Measurements from ENCODE around the gene MYO1B. TPM values are rescaled to one million over a fixed set of nuclear protein-coding genes. Genes with fewer than 3 reads are reported as not detected.
A peak's percentile ranks its signal among the peaks of the same experiment; 100 is the strongest.

The MYO1B gene
- total and polyA plus RNA-seq, 2 experiments from 2014 or later: 26.4 to 70.6 TPM

DNA sequence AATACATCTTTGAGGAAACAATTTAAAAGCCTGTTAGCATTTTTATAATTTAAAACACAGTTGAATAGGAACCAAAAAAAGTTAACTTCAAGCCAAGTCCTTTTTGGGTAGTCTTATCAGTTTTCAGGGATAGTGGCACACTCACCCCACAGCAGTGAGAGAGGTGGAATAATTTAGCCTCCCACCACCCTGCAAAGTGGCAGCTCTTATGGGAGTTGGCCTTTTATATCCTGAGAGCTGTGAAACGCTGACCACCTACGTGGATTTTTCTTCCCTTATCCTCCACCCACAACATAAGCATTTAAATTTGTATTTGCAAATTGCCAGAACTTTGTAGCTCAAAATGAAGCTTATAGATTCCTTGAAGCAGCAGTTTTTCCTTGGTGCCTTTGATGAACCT is 167.1 kb downstream of the MYO1B start:
- H3K27ac Mint-ChIP-seq: 0 out of 2 replicates have a peak overlapping the region, but pooled peaks have one; percentile 46
- peaks cover 76% of the 10 kb centered on the region for H3K36me3 Mint-ChIP-seq (ENCODE audit: low read depth)
- Histone ChIP-seq H3K4me2 (no peak overlapping the region), H2AFZ (no peak overlapping the region), H3F3A (replicated peaks; ENCODE audit: low read depth) (no peaks in the 10 kb centered on the region), H3K4me1 (ENCODE audit: insufficient read depth) (no peaks in the 10 kb centered on the region), H3K27me3 (ENCODE audit: insufficient read depth) (no peaks in the 10 kb centered on the region), H3K36me3 (ENCODE audit: insufficient read depth) (peaks cover 30% of the 10 kb centered on the region), H3K4me3 (no peak overlapping the region), H3K9me2 (ENCODE audit: insufficient read depth) (no peaks in the 10 kb centered on the region), H3K79me2 (replicated peaks; ENCODE audit: insufficient read depth) (no peaks in the 10 kb centered on the region), H3K27ac (ENCODE audit: low read depth) (no peak overlapping the region), H4K20me1 (replicated peaks; ENCODE audit: insufficient read depth) (no peaks in the 10 kb centered on the region)
- no peak for DNase-seq (ENCODE audit: low spot score)
- no peak overlapping the region for H3K4me3 Mint-ChIP-seq
- TF ChIP-seq POLR2AphosphoS5 (IDR thresholded peaks at IDR 0.05; ENCODE audit: low read depth) (no peak), JUNB (IDR thresholded peaks at IDR 0.05; ENCODE audit: unreplicated experiment) (no peak), CREB1 (CRISPR knock-in tag; IDR thresholded peaks at IDR 0.05; ENCODE audit: low read depth) (no peak), EZH2 (IDR thresholded peaks at IDR 0.05; ENCODE audit: low read depth, unreplicated experiment) (no peak), STAT1 (IDR thresholded peaks at IDR 0.05; ENCODE audit: unreplicated experiment) (no peak), EZH2phosphoT487 (IDR thresholded peaks at IDR 0.05; ENCODE audit: unreplicated experiment) (no peak), ZNF114 (CRISPR knock-in tag; IDR thresholded peaks at IDR 0.05) (no peak), NANOG (IDR thresholded peaks at IDR 0.05; ENCODE audit: borderline replicate concordance) (no peak), ZNF331 (CRISPR knock-in tag; IDR thresholded peaks at IDR 0.05; ENCODE audit: low read depth) (no peak)
- TF ChIP-seq, protein P1, sequence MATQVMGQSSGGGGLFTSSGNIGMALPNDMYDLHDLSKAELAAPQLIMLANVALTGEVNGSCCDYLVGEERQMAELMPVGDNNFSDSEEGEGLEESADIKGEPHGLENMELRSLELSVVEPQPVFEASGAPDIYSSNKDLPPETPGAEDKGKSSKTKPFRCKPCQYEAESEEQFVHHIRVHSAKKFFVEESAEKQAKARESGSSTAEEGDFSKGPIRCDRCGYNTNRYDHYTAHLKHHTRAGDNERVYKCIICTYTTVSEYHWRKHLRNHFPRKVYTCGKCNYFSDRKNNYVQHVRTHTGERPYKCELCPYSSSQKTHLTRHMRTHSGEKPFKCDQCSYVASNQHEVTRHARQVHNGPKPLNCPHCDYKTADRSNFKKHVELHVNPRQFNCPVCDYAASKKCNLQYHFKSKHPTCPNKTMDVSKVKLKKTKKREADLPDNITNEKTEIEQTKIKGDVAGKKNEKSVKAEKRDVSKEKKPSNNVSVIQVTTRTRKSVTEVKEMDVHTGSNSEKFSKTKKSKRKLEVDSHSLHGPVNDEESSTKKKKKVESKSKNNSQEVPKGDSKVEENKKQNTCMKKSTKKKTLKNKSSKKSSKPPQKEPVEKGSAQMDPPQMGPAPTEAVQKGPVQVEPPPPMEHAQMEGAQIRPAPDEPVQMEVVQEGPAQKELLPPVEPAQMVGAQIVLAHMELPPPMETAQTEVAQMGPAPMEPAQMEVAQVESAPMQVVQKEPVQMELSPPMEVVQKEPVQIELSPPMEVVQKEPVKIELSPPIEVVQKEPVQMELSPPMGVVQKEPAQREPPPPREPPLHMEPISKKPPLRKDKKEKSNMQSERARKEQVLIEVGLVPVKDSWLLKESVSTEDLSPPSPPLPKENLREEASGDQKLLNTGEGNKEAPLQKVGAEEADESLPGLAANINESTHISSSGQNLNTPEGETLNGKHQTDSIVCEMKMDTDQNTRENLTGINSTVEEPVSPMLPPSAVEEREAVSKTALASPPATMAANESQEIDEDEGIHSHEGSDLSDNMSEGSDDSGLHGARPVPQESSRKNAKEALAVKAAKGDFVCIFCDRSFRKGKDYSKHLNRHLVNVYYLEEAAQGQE (IDR thresholded peaks at IDR 0.05; ENCODE audit: unreplicated experiment): no peak
- TF ChIP-seq, protein P2, sequence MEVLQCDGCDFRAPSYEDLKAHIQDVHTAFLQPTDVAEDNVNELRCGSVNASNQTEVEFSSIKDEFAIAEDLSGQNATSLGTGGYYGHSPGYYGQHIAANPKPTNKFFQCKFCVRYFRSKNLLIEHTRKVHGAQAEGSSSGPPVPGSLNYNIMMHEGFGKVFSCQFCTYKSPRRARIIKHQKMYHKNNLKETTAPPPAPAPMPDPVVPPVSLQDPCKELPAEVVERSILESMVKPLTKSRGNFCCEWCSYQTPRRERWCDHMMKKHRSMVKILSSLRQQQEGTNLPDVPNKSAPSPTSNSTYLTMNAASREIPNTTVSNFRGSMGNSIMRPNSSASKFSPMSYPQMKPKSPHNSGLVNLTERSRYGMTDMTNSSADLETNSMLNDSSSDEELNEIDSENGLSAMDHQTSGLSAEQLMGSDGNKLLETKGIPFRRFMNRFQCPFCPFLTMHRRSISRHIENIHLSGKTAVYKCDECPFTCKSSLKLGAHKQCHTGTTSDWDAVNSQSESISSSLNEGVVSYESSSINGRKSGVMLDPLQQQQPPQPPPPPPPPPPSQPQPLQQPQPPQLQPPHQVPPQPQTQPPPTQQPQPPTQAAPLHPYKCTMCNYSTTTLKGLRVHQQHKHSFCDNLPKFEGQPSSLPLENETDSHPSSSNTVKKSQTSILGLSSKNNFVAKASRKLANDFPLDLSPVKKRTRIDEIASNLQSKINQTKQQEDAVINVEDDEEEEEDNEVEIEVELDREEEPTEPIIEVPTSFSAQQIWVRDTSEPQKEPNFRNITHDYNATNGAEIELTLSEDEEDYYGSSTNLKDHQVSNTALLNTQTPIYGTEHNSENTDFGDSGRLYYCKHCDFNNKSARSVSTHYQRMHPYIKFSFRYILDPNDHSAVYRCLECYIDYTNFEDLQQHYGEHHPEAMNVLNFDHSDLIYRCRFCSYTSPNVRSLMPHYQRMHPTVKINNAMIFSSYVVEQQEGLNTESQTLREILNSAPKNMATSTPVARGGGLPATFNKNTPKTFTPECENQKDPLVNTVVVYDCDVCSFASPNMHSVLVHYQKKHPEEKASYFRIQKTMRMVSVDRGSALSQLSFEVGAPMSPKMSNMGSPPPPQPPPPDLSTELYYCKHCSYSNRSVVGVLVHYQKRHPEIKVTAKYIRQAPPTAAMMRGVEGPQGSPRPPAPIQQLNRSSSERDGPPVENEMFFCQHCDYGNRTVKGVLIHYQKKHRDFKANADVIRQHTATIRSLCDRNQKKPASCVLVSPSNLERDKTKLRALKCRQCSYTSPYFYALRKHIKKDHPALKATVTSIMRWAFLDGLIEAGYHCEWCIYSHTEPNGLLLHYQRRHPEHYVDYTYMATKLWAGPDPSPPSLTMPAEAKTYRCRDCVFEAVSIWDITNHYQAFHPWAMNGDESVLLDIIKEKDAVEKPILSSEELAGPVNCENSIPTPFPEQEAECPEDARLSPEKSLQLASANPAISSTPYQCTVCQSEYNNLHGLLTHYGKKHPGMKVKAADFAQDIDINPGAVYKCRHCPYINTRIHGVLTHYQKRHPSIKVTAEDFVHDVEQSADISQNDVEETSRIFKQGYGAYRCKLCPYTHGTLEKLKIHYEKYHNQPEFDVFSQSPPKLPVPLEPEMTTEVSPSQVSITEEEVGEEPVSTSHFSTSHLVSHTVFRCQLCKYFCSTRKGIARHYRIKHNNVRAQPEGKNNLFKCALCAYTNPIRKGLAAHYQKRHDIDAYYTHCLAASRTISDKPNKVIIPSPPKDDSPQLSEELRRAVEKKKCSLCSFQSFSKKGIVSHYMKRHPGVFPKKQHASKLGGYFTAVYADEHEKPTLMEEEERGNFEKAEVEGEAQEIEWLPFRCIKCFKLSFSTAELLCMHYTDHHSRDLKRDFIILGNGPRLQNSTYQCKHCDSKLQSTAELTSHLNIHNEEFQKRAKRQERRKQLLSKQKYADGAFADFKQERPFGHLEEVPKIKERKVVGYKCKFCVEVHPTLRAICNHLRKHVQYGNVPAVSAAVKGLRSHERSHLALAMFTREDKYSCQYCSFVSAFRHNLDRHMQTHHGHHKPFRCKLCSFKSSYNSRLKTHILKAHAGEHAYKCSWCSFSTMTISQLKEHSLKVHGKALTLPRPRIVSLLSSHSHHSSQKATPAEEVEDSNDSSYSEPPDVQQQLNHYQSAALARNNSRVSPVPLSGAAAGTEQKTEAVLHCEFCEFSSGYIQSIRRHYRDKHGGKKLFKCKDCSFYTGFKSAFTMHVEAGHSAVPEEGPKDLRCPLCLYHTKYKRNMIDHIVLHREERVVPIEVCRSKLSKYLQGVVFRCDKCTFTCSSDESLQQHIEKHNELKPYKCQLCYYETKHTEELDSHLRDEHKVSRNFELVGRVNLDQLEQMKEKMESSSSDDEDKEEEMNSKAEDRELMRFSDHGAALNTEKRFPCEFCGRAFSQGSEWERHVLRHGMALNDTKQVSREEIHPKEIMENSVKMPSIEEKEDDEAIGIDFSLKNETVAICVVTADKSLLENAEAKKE (CRISPR knock-in tag; IDR thresholded peaks at IDR 0.05): no peak
- TF ChIP-seq, protein P3, sequence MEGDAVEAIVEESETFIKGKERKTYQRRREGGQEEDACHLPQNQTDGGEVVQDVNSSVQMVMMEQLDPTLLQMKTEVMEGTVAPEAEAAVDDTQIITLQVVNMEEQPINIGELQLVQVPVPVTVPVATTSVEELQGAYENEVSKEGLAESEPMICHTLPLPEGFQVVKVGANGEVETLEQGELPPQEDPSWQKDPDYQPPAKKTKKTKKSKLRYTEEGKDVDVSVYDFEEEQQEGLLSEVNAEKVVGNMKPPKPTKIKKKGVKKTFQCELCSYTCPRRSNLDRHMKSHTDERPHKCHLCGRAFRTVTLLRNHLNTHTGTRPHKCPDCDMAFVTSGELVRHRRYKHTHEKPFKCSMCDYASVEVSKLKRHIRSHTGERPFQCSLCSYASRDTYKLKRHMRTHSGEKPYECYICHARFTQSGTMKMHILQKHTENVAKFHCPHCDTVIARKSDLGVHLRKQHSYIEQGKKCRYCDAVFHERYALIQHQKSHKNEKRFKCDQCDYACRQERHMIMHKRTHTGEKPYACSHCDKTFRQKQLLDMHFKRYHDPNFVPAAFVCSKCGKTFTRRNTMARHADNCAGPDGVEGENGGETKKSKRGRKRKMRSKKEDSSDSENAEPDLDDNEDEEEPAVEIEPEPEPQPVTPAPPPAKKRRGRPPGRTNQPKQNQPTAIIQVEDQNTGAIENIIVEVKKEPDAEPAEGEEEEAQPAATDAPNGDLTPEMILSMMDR (conservative IDR thresholded peaks at IDR 0.05; ENCODE audit: low read depth in 2 of 2): no peak
- TF ChIP-seq, protein P4, sequence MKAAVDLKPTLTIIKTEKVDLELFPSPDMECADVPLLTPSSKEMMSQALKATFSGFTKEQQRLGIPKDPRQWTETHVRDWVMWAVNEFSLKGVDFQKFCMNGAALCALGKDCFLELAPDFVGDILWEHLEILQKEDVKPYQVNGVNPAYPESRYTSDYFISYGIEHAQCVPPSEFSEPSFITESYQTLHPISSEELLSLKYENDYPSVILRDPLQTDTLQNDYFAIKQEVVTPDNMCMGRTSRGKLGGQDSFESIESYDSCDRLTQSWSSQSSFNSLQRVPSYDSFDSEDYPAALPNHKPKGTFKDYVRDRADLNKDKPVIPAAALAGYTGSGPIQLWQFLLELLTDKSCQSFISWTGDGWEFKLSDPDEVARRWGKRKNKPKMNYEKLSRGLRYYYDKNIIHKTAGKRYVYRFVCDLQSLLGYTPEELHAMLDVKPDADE (IDR thresholded peaks at IDR 0.05): no peak
- no peaks in the 10 kb centered on the region for H3K4me1 Mint-ChIP-seq
- ATAC-seq: no peak
- H3K9me3 Mint-ChIP-seq: no peaks in the 10 kb centered on the region
- no peaks in the 10 kb centered on the region for H3K27me3 Mint-ChIP-seq (ENCODE audit: insufficient read depth, low read depth, poor library complexity)
